Measurements from ENCODE around the gene ANKRD24.

ANKRD24 gene

DNA sequence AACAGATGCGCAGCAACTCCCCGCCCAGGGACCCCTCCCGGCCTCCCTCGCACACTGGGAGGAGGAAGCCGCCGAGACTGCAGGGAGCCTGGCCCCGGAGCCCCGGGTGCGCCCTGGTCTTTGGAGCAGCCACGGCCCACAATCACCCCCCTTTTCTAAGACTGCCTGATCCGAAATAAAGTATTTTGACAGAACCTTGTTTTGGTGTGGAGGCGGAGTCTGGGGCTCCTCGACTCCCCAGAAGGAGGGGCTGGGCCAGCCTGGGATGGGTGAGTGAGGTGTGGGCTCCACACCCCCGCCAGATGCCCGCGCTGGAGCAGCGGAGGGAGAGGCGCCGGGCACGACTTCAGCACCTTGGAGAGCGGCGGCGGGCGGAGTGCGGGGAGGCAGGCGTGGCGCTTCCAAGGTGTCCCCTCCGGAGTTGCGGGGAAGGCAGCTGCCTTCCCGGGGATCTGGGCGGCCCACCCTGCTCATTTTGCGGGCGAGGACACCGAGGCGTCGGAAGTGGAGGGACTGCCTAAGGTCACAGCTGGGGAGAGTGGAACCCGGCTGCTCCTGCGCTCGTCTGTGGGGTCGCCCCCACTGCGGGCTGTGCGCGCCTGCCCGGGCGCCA is 9.5 kb upstream of the ANKRD24 start:
- H3K27me3 ChIP-seq (ENCODE audit: control insufficient read depth in 2 of 2, insufficient read depth in 2 of 2, low read length in 2 of 2) = peaks cover 2 to 6% of the 10 kb centered on the region in 2 donors
- H3K9ac ChIP-seq (ENCODE audit: low read depth in 1 of 2, low read length in 2 of 2) = peak overlapping the region in 1 of 2 donors; percentile 26
- H3K36me3 ChIP-seq (ENCODE audit: control insufficient read depth in 2 of 2, insufficient read depth in 2 of 2, low read length in 2 of 2) = peaks cover 9 to 11% of the 10 kb centered on the region in 2 donors
- peak overlapping the region in 1 of 2 donors; percentile 84 for H3K27ac ChIP-seq (ENCODE audit: low read depth in 2 of 2, low read length in 2 of 2)
- H3K4me1 ChIP-seq (ENCODE audit: control insufficient read depth in 2 of 2, insufficient read depth in 2 of 2, low read length in 2 of 2) = peaks cover 7 to 32% of the 10 kb centered on the region in 2 donors
- H3K9me3 ChIP-seq (ENCODE audit: control insufficient read depth in 2 of 2, low read length in 2 of 2) = no peaks in the 10 kb centered on the region
- no peak overlapping the region for H3K4me3 ChIP-seq (ENCODE audit: low read length in 2 of 2)

DNA sequence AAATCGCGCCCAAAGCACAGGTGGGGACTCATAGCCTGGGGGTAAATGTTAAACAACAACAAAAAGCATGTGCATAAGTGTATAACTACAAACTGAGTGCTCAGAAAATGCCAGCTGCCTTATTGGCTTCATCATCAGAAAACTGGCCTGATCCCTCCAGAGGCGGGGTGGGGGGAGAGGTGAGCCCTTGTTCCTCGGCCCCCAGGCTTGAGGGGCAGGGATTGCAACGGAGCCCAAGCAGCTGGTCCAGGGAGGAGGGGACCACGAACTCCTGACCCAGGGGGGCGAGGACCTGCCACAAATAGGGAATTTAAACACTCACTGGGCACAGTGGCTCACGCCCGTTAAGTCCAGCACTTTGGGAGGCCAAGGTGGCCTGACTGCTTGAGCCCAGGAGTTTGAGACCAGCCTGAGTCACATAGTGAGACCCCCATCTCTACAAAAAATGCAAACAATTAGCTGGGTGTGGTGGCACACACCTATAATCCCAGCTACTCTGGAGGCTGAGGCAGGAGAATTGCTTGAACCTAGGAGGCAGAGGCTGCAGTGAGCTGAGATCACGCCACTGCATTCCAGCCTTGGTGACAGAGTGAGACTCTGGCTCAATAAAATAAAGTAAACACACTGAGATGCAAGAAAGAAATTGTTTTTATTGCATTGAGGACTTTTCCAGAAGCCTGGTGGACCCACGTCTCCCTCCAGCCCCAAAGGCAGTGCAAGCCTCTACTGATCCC is 8.8 kb upstream of the ANKRD24 start:
- Histone ChIP-seq H3K4me3 (ENCODE audit: low read length in 2 of 2) (no peak overlapping the region), H3K36me3 (ENCODE audit: control insufficient read depth in 2 of 2, insufficient read depth in 2 of 2, low read length in 2 of 2) (peaks cover 11 to 12% of the 10 kb centered on the region in 2 donors), H3K27me3 (ENCODE audit: control insufficient read depth in 2 of 2, insufficient read depth in 2 of 2, low read length in 2 of 2) (peaks cover 0 to 6% of the 10 kb centered on the region in 2 donors), H3K9me3 (ENCODE audit: control insufficient read depth in 2 of 2, low read length in 2 of 2) (no peaks in the 10 kb centered on the region), H3K4me1 (ENCODE audit: control insufficient read depth in 2 of 2, insufficient read depth in 2 of 2, low read length in 2 of 2) (peaks cover 7 to 32% of the 10 kb centered on the region in 2 donors), H3K9ac (ENCODE audit: low read depth in 1 of 2, low read length in 2 of 2) (peak overlapping the region in 1 of 2 donors; percentile 26), H3K27ac (ENCODE audit: low read depth in 2 of 2, low read length in 2 of 2) (peak overlapping the region; percentile 32 to 84)

DNA sequence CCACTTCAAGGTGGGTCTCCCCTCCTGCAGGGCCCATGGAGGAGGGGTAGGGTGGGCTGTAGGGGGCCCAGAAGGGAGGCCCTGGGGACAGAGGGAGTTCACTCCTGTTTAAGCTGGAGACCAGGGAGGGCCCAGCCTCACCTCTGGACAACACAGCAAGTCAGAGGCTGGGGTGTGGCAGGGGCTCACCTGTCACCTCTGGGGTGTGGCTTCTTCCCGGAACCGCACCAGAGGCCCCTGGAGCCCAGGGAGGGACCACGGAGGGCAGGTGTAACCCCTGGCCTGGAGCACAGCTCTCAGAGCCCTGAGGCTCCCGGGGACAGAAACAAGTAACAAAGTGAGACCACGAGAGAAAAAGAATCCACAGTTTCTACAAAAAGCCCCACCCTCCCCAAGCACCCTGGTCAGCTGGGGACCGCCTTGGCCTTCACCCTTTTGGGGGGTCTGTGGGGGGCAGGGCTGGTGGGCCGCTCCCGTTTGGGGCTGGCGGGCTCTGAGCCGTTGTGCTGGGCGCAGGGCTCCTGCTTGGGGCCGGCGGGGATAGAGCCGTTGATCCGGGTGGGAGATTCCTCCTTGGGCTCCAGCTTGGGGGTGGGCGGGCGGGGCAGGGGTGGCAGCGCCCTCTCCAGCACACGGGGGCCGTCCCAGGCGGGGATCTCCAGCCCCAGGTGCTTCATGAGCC is 8.1 kb upstream of the ANKRD24 start:
- no peak overlapping the region for H3K9ac ChIP-seq (ENCODE audit: low read depth in 1 of 2, low read length in 2 of 2)
- no peaks in the 10 kb centered on the region for H3K9me3 ChIP-seq (ENCODE audit: control insufficient read depth in 2 of 2, low read length in 2 of 2)
- peaks cover 0 to 6% of the 10 kb centered on the region in 2 donors for H3K27me3 ChIP-seq (ENCODE audit: control insufficient read depth in 2 of 2, insufficient read depth in 2 of 2, low read length in 2 of 2)
- H3K36me3 ChIP-seq (ENCODE audit: control insufficient read depth in 2 of 2, insufficient read depth in 2 of 2, low read length in 2 of 2) = peaks cover 15 to 17% of the 10 kb centered on the region in 2 donors
- no peak overlapping the region for H3K4me3 ChIP-seq (ENCODE audit: low read length in 2 of 2)
- peak overlapping the region; percentile 32 to 84 for H3K27ac ChIP-seq (ENCODE audit: low read depth in 2 of 2, low read length in 2 of 2)
- peaks cover 7 to 32% of the 10 kb centered on the region in 2 donors for H3K4me1 ChIP-seq (ENCODE audit: control insufficient read depth in 2 of 2, insufficient read depth in 2 of 2, low read length in 2 of 2)

DNA sequence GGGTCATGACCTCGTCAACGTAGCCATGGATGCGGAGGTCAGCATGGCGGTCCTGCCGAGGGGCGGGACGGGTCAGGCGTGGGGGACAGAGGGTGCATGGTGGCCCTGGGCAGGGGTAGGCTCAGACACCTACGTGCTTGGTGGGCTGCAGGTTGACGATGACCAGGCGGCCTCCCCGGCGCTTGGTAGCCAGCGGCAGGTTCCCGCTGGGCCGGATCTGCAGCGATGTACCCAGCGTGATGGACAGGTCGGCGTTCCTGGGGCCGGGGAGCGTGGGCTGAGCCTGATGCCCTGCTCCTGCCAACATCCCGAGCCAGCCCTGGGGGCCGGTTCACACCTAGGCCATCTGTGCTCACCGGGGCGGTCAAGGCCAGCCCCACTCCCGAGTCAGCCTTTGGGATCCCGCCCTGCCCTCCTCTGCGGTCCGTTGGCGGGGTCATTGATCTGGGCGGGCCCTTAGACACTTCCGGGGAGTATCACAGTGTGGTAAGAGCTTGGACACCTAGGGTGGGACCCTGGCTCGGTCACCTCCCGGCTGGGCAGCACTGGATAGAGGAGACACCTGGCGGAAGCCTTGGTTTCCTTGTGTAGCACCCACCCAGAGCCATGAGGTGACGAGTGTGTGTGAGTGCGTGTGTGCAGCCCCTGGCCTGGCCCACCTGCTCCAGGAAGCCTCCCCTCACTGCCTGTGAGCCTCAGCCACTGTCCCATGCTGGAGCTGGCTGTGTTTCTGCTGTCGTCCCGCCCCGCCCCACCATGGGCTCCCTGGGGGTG is 7.4 kb upstream of the ANKRD24 start:
- Histone ChIP-seq H3K4me3 (ENCODE audit: low read length in 2 of 2) (no peak overlapping the region), H3K27ac (ENCODE audit: low read depth in 2 of 2, low read length in 2 of 2) (peak overlapping the region in 1 of 2 donors; percentile 84), H3K36me3 (ENCODE audit: control insufficient read depth in 2 of 2, insufficient read depth in 2 of 2, low read length in 2 of 2) (peaks cover 20 to 23% of the 10 kb centered on the region in 2 donors), H3K4me1 (ENCODE audit: control insufficient read depth in 2 of 2, insufficient read depth in 2 of 2, low read length in 2 of 2) (peaks cover 13 to 33% of the 10 kb centered on the region in 2 donors), H3K9ac (ENCODE audit: low read depth in 1 of 2, low read length in 2 of 2) (no peak overlapping the region), H3K9me3 (ENCODE audit: control insufficient read depth in 2 of 2, low read length in 2 of 2) (no peaks in the 10 kb centered on the region), H3K27me3 (ENCODE audit: control insufficient read depth in 2 of 2, insufficient read depth in 2 of 2, low read length in 2 of 2) (peaks cover 0 to 6% of the 10 kb centered on the region in 2 donors)

DNA sequence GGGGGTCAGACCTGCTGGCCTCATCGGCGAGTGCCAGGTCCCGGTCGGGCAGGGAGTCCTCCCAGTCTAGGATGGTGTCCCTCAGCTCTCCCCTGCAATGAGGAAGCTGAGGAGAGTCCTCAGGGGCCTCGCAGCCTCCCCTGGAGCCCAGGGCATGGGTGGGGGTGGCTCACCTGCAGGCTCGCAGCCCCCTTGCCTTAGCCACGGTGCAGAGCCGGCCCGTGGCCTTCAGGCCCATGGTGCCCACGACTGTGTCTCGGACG is 6.9 kb upstream of the ANKRD24 start:
- H3K27ac ChIP-seq (ENCODE audit: low read depth in 2 of 2, low read length in 2 of 2) = peak overlapping the region in 1 of 2 donors; percentile 84
- H3K9me3 ChIP-seq (ENCODE audit: control insufficient read depth in 2 of 2, low read length in 2 of 2) = no peaks in the 10 kb centered on the region
- peaks cover 0 to 6% of the 10 kb centered on the region in 2 donors for H3K27me3 ChIP-seq (ENCODE audit: control insufficient read depth in 2 of 2, insufficient read depth in 2 of 2, low read length in 2 of 2)
- H3K4me3 ChIP-seq (ENCODE audit: low read length in 2 of 2) = no peak overlapping the region
- H3K36me3 ChIP-seq (ENCODE audit: control insufficient read depth in 2 of 2, insufficient read depth in 2 of 2, low read length in 2 of 2) = peaks cover 23% of the 10 kb centered on the region in 2 donors
- peaks cover 17 to 38% of the 10 kb centered on the region in 2 donors for H3K4me1 ChIP-seq (ENCODE audit: control insufficient read depth in 2 of 2, insufficient read depth in 2 of 2, low read length in 2 of 2)
- H3K9ac ChIP-seq (ENCODE audit: low read depth in 1 of 2, low read length in 2 of 2) = no peak overlapping the region

DNA sequence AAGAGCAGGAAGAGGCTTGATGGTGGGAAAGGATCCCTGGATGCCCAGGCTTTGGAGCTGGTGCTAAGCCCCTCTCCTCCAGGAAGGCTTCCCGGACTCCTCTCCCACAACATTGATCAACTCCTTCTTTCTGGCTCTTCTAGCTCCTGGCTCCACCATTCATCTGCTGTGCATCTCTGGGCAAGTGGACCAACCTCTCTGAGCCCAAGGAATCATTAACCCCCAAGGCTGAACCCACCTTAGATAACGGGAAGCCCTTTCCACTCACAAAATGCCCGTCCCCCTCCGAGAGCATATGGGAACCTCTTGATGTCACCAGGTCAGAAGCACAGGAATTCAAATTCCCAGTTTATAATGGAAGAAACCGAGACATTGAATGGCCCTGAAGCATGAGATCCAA is 5.3 kb upstream of the ANKRD24 start:
- Histone ChIP-seq H3K27me3 (ENCODE audit: control insufficient read depth in 2 of 2, insufficient read depth in 2 of 2, low read length in 2 of 2) (peaks cover 0 to 1% of the 10 kb centered on the region in 2 donors), H3K4me1 (ENCODE audit: control insufficient read depth in 2 of 2, insufficient read depth in 2 of 2, low read length in 2 of 2) (peaks cover 27 to 52% of the 10 kb centered on the region in 2 donors), H3K4me3 (ENCODE audit: low read length in 2 of 2) (no peak overlapping the region), H3K27ac (ENCODE audit: low read depth in 2 of 2, low read length in 2 of 2) (no peak overlapping the region), H3K9me3 (ENCODE audit: control insufficient read depth in 2 of 2, low read length in 2 of 2) (no peaks in the 10 kb centered on the region), H3K36me3 (ENCODE audit: control insufficient read depth in 2 of 2, insufficient read depth in 2 of 2, low read length in 2 of 2) (peaks cover 23% of the 10 kb centered on the region in 2 donors), H3K9ac (ENCODE audit: low read depth in 1 of 2, low read length in 2 of 2) (no peak overlapping the region)

DNA sequence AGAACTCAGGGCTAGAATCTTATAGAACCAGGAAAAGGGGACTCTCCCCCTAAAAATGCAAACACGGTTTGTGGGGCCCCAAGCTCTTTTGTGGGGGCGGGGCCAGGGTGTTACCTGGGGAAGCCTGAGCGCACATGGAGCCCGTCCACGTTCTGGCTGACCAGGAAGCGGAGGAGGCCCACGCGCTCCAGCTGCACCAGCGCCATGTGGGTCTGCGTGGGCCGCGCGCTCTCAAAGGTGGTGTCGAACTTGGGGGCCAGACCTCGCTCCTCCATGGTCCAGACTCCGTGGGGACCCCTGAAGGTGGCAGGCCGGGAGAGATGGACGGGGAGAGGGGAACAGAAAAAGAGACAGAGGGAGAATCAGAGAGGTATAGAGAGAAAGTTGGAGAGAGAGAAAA is 3.5 kb upstream of the ANKRD24 start:
- Histone ChIP-seq H3K36me3 (ENCODE audit: control insufficient read depth in 2 of 2, insufficient read depth in 2 of 2, low read length in 2 of 2) (peaks cover 23% of the 10 kb centered on the region in 2 donors), H3K9me3 (ENCODE audit: control insufficient read depth in 2 of 2, low read length in 2 of 2) (no peaks in the 10 kb centered on the region), H3K4me3 (ENCODE audit: low read length in 2 of 2) (no peak overlapping the region), H3K4me1 (ENCODE audit: control insufficient read depth in 2 of 2, insufficient read depth in 2 of 2, low read length in 2 of 2) (peaks cover 30 to 41% of the 10 kb centered on the region in 2 donors), H3K27ac (ENCODE audit: low read depth in 2 of 2, low read length in 2 of 2) (no peak overlapping the region), H3K27me3 (ENCODE audit: control insufficient read depth in 2 of 2, insufficient read depth in 2 of 2, low read length in 2 of 2) (no peaks in the 10 kb centered on the region), H3K9ac (ENCODE audit: low read depth in 1 of 2, low read length in 2 of 2) (no peak overlapping the region)

DNA sequence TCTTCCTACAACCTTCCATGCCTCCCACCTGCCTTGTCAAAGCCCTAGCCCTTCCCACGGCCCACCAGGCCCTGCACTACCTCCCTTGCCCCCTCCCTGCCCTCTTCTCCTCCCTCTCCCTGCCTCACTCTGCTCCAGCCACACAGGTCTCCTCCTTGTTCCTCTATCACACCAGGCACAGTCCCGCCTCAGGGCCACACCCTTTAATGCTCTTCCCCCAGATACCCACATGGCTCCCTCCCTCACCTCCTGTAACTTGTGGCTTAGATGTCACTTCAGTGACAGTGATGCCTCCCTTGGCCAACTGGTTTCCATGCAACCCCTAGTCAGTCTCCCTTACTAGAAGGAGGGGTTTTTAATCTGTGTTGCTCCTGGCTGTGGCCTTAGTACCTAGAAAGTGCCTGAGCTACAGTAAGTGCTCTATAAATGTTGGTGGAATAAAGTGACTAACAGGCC is 1.4 kb upstream of the ANKRD24 start:
- peaks cover 12 to 14% of the 10 kb centered on the region in 2 donors for H3K36me3 ChIP-seq (ENCODE audit: control insufficient read depth in 2 of 2, insufficient read depth in 2 of 2, low read length in 2 of 2)
- no peaks in the 10 kb centered on the region for H3K27me3 ChIP-seq (ENCODE audit: control insufficient read depth in 2 of 2, insufficient read depth in 2 of 2, low read length in 2 of 2)
- H3K4me3 ChIP-seq (ENCODE audit: low read length in 2 of 2) = peak overlapping the region; percentile 94 to 95
- no peaks in the 10 kb centered on the region for H3K9me3 ChIP-seq (ENCODE audit: control insufficient read depth in 2 of 2, low read length in 2 of 2)
- peaks cover 24% of the 10 kb centered on the region in 2 donors for H3K4me1 ChIP-seq (ENCODE audit: control insufficient read depth in 2 of 2, insufficient read depth in 2 of 2, low read length in 2 of 2)
- peak overlapping the region; percentile 32 to 61 for H3K9ac ChIP-seq (ENCODE audit: low read depth in 1 of 2, low read length in 2 of 2)
- H3K27ac ChIP-seq (ENCODE audit: low read depth in 2 of 2, low read length in 2 of 2) = peak overlapping the region; percentile 83 to 90

DNA sequence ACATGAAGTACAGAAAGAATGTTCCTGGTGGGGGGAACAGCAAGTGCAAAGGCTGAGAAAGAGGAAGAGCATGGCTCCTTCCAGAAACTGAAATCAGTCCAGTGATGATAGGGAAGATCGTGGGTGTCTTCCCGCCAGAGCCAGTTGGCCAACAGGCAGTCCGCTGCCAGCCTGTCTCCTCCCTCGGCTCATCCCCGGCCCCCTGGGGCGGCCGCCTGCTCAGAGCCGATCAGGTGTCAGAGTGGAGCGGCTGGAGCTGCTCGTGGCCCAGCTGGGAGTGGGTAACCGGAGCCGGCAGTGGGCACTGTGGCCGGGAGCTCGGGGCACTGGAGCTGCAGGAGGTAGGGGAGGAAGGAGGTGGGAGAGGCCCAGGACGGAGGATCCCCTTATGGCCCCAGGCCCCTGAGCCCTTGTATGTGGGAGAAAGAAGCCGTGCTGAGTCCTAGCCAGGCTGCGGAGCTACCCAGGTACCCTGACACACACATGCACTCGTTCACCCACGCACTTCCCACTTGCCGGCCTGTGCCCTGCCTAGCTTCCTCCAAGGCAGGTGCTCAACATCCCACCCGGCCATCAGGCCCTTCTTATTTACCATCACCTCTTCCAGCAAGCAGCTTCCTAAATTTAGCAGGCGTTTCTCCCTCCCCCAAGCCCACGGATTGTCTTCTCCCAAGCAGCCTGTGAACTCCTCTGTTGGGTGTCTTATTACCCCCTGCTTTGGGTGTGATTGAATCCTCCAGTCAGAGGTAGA is 1.7 kb downstream of the ANKRD24 start:
- H3K9me3 ChIP-seq (ENCODE audit: control insufficient read depth in 2 of 2, low read length in 2 of 2) = no peaks in the 10 kb centered on the region
- peaks cover 24 to 26% of the 10 kb centered on the region in 2 donors for H3K4me1 ChIP-seq (ENCODE audit: control insufficient read depth in 2 of 2, insufficient read depth in 2 of 2, low read length in 2 of 2)
- peaks cover 6 to 10% of the 10 kb centered on the region in 2 donors for H3K36me3 ChIP-seq (ENCODE audit: control insufficient read depth in 2 of 2, insufficient read depth in 2 of 2, low read length in 2 of 2)
- no peak overlapping the region for H3K4me3 ChIP-seq (ENCODE audit: low read length in 2 of 2)
- no peak overlapping the region for H3K9ac ChIP-seq (ENCODE audit: low read depth in 1 of 2, low read length in 2 of 2)
- H3K27ac ChIP-seq (ENCODE audit: low read depth in 2 of 2, low read length in 2 of 2) = no peak overlapping the region
- no peaks in the 10 kb centered on the region for H3K27me3 ChIP-seq (ENCODE audit: control insufficient read depth in 2 of 2, insufficient read depth in 2 of 2, low read length in 2 of 2)

Data from mucosa of rectum (tissue), 2 donors.